ENCODE results near the gene CFAP221. TPM values are rescaled to one million over a fixed set of nuclear protein-coding genes. Genes with fewer than 3 reads are reported as not detected.

The CFAP221 gene
- total RNA-seq = not detected in 2 replicates

GRCh38 chr2:119544075-119544938 is at the start of gene CFAP221:
Gene CFAP221 (plus strand): TSS chr2:119544449. CDS start chr2:119546132, 1,683 bp downstream.

GRCh38 chr2:119523952-119524694 is 20.1 kb upstream of the CFAP221 start, which contains the start of gene SCTR:
Gene SCTR (minus strand): TSS chr2:119524483. CDS start chr2:119524226, 257 bp downstream.

Other genes starting within 250 kb of the CFAP221 start
- gene C2orf76, start 177.6 kb upstream of the CFAP221 start, total RNA-seq = 1.5 and 9.8 TPM in 2 replicates
- 160 and 245 TPM in 2 replicates for gene DBI, start 177.5 kb upstream of the CFAP221 start, total RNA-seq
- 0.19 TPM in 1 of 2 replicates, not detected in the other for gene TMEM37, start 112.6 kb upstream of the CFAP221 start, total RNA-seq
- not detected in 2 replicates for gene SCTR, start 20.0 kb upstream of the CFAP221 start, total RNA-seq
- gene TMEM177, start 134.8 kb downstream of the CFAP221 start, total RNA-seq = 15.8 and 21.0 TPM in 2 replicates
- 16.3 and 29.8 TPM in 2 replicates for gene PTPN4, start 215.5 kb downstream of the CFAP221 start, total RNA-seq

All from hair follicular keratinocyte (primary cell).